Transverse colon (tissue), 4 donors: ENCODE measurements around the gene ABCB10.
A peak's percentile ranks its signal among the peaks of the same experiment; 100 is the strongest.

Source experiments
- CTCF ChIP-seq, 5 experiments: fragments of 200-600 bp in 3 of 5; fragments of 450-650 bp in 2 of 5; sonication (generic) in 3 of 5; IDR thresholded peaks; 1 replicate in 2 of 5; 2 replicates in 3 of 5; pipeline ENCODE4 v1.5.1; 2016 to 2017; ENCODE audit warnings: antibody characterized with exemption in 5 of 5, inconsistent platforms in 3 of 5, mild to moderate bottlenecking in 2 of 5, moderate library complexity in 1 of 5
- POLR2A ChIP-seq: fragments of 450-650 bp; IDR thresholded peaks from one replicate; pipeline ENCODE4 v1.6.1; 2016; ENCODE audit warnings: antibody characterized with exemption, mild to moderate bottlenecking, moderate library complexity
- POLR2AphosphoS5 ChIP-seq, 3 donors: sonication (generic); formaldehyde crosslinking; IDR thresholded peaks; one replicate each; pipeline ENCODE4 v1.6.1; 2016; ENCODE audit warnings: antibody characterized with exemption in 3 of 3

GRCh38 chr1:229507951-229508822 is 50.3 kb downstream of the ABCB10 start, which contains the start of gene NUP133:
- peak; percentile 95 to 97 (median 95) for TF ChIP-seq POLR2AphosphoS5 (IDR thresholded peaks at IDR 0.05)
- no peak for TF ChIP-seq CTCF (IDR thresholded peaks at IDR 0.05)
- TF ChIP-seq POLR2A: peak; percentile 97
